Stomach (tissue), 9 donors: ENCODE results near the gene TANC1. TPM values are rescaled to one million over a fixed set of nuclear protein-coding genes. Genes with fewer than 3 reads are reported as not detected.
A peak's percentile ranks its signal among the peaks of the same experiment; 100 is the strongest.
"Not testable (repeated sequence)": the region's sequence is repeated elsewhere in the genome, so short reads cannot be mapped to it uniquely, and the experiment has no call there.

Experiments used
- DNase-seq, 2 donors: peaks; one replicate each; pipeline versions ENCODE4 v3.0.0 to v3.0.0-alpha.2; 2013 to 2019
- H3K27ac ChIP-seq, 5 donors: fragments of 200-600 bp in 4 of 5; sonication (generic) in 4 of 5; one replicate each; pipeline ENCODE4 v1.5.1; 2013 to 2019; ENCODE audit warnings: mild to moderate bottlenecking in 1 of 5, moderate library complexity in 1 of 5
- H3K27me3 ChIP-seq, 3 donors: fragments of 200-600 bp; sonication (generic); one replicate each; pipeline ENCODE4 v1.5.1; 2017 to 2019; ENCODE audit warnings: mixed run types in 1 of 3
- H3K36me3 ChIP-seq, 4 donors: fragments of 200-600 bp; sonication (generic); 1 replicate in 3 of 4; 2 replicates in 1 of 4; pipeline ENCODE4 v1.5.1; 2016 to 2019
- H3K4me1 ChIP-seq, 4 donors: fragments of 200-600 bp; sonication (generic); one replicate each; pipeline ENCODE4 v1.5.1; 2016 to 2019
- H3K4me3 ChIP-seq, 4 donors: fragments of 200-600 bp; sonication (generic) in 3 of 4; one replicate each; pipeline ENCODE4 v1.5.1; 2016 to 2019; ENCODE audit warnings: mild to moderate bottlenecking in 1 of 4
- H3K9me3 ChIP-seq, 4 donors: fragments of 200-600 bp; sonication (generic); one replicate each; pipeline ENCODE4 v1.5.1; 2016 to 2019
- CTCF ChIP-seq, 7 experiments: fragments of 450-650 bp in 4 of 7; fragments of 200-600 bp in 3 of 7; sonication (generic) in 3 of 7; IDR thresholded peaks; one replicate each; pipeline ENCODE4 v1.5.1; 2016 to 2019; ENCODE audit warnings: antibody characterized with exemption in 7 of 7, control low read depth in 2 of 7, mild to moderate bottlenecking in 1 of 7
- EP300 ChIP-seq: sonication (generic); formaldehyde crosslinking; IDR thresholded peaks from one replicate; pipeline ENCODE4 v1.6.1; 2017; ENCODE audit warnings: antibody characterized with exemption
- POLR2A ChIP-seq, 4 donors: fragments of 450-650 bp; IDR thresholded peaks; one replicate each; pipeline ENCODE4 v1.6.1; 2016; ENCODE audit warnings: antibody characterized with exemption in 4 of 4, control low read depth in 2 of 4, mild to moderate bottlenecking in 1 of 4, moderate library complexity in 1 of 4
- POLR2AphosphoS5 ChIP-seq, 3 donors: sonication (generic); formaldehyde crosslinking; IDR thresholded peaks; one replicate each; pipeline ENCODE4 v1.6.1; 2016; ENCODE audit warnings: antibody characterized with exemption in 3 of 3
- WGBS, 5 donors: extraction: QIAGEN DNeasy Blood & Tissue Kit in 3 of 5; methylation state at CpG; one replicate each; pipeline versions ENCODE4 v1.1.5 to v1.1.7; 2013 to 2018; 5-methylcytosine and 5-hydroxymethylcytosine counted together
- intact Hi-C: fragments of 100-400 bp; cut with DNase I; formaldehyde crosslinking; loops from one replicate; pipeline ENCODE4 v1.15.1; 2023; ENCODE audit warnings: low total_unique reads
- polyA plus RNA-seq, 3 donors: library from polyadenylated mRNA; stranded (reverse); fragments of 200-250 nt; gene quantifications; one replicate each; pipeline ENCODE4 v1.2.3, GENCODE V29; 2013
- total RNA-seq, 5 donors: library from RNA; depleted of rRNA; stranded (reverse); fragments of >200 nt; gene quantifications; one replicate each; pipeline versions ENCODE4 v1.1.0 to v1.2.3, GENCODE V29; 2014 to 2016
- donor health status: healthy with polysubstance abuse.
- donor health status: Bipolar disorder and iron deficiency.
- donor health status: healthy.

The TANC1 gene
- total and polyA plus RNA-seq, 8 donors: 4.9 to 59.7 (median 37.7) TPM

- no peak for DNase-seq
- no peak overlapping the region for H3K4me3 ChIP-seq
These were observed 127.4 kb downstream of the TANC1 start for GRCh38 chr2:159095813-159096212.

DNA sequence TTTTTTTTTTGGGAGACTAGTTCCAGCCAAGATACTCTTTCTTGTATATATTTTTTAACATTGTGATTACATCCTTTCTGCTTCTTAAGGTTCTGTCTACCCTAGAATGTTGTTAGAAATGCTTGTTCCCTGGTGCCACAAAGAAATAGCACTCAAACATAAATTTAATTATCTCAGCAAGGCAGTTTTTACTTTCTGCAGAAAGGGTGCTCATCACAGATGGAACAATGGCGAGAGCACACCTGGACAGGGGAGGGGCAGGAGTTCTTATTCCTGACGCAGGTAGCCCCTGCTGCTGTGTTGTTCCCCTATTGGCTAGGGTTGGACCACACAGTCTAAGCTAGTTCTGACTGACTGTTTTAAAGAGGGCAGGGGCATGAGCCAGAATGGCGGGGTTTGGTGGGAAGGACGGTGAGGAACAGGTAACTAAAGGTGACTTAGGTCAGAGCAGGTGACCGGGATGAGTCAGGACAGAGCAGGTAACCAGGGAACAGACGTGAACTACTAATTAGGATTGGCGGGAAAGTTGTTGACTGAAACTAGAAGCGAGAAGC, 127.9 kb downstream of the TANC1 start:
- H3K27ac ChIP-seq, H3K36me3 ChIP-seq, intact Hi-C loops, H3K27me3 ChIP-seq, H3K4me3 ChIP-seq, DNase-seq: not testable (repeated sequence)
- peaks cover 13 to 58% (median 37%) of the 10 kb centered on the region in 4 donors for H3K4me1 ChIP-seq
- peaks cover 0 to 13% (median 5%) of the 10 kb centered on the region in 4 donors for H3K9me3 ChIP-seq
- WGBS, 5 donors: 92 to 98% (median 97%) methylated on average over 8 of the region's 8 CpGs

More at GRCh38 chr2:159095813-159096212, 127.4 kb downstream of the TANC1 start:
- WGBS, 5 donors: 69 to 89% (median 79%) methylated on average over 1 of the region's 1 CpG
- TF ChIP-seq POLR2A (IDR thresholded peaks at IDR 0.05) (no peak), EP300 (no peak), CTCF (IDR thresholded peaks at IDR 0.05) (no peak), POLR2AphosphoS5 (IDR thresholded peaks at IDR 0.05) (no peak)
- H3K27me3 ChIP-seq: no peaks in the 10 kb centered on the region
- H3K36me3 ChIP-seq: peaks cover 0 to 4% (median 0%) of the 10 kb centered on the region in 4 donors
- peaks cover 0 to 13% (median 5%) of the 10 kb centered on the region in 4 donors for H3K9me3 ChIP-seq
- intact Hi-C loops: no loop called here
- H3K27ac ChIP-seq: no peak overlapping the region
- H3K4me1 ChIP-seq: peaks cover 18 to 64% (median 42%) of the 10 kb centered on the region in 4 donors

- Histone ChIP-seq H3K27ac (no peak overlapping the region), H3K4me1 (peaks cover 7 to 53% (median 31%) of the 10 kb centered on the region in 4 donors), H3K27me3 (no peaks in the 10 kb centered on the region), H3K36me3 (peaks cover 0 to 4% (median 0%) of the 10 kb centered on the region in 4 donors), H3K9me3 (peaks cover 0 to 13% (median 5%) of the 10 kb centered on the region in 4 donors), H3K4me3 (no peak overlapping the region)
- WGBS, 5 donors: 88 to 100% (median 97%) methylated on average over 1 of the region's 1 CpG
- DNase-seq: no peak
- TF ChIP-seq POLR2AphosphoS5 (IDR thresholded peaks at IDR 0.05): no peak
- no peak for TF ChIP-seq CTCF (IDR thresholded peaks at IDR 0.05)
- no peak for TF ChIP-seq POLR2A (IDR thresholded peaks at IDR 0.05)
- TF ChIP-seq EP300: no peak
- intact Hi-C loops: no loop called here
These were observed 128.5 kb downstream of the TANC1 start for GRCh38 chr2:159096901-159097300.

- TF ChIP-seq EP300: no peak
- TF ChIP-seq POLR2AphosphoS5 (IDR thresholded peaks at IDR 0.05): no peak
- no peak for TF ChIP-seq POLR2A (IDR thresholded peaks at IDR 0.05)
- TF ChIP-seq CTCF (IDR thresholded peaks at IDR 0.05): no peak
- intact Hi-C loops: no loop called here
- 83 to 88% (median 86%) methylated on average over 3 of the region's 3 CpGs for WGBS, 5 donors
- Histone ChIP-seq H3K27me3 (no peaks in the 10 kb centered on the region), H3K27ac (peak overlapping the region in 2 of 5 donors; percentile 39 to 44), H3K4me1 (peaks cover 4 to 39% (median 23%) of the 10 kb centered on the region in 4 donors), H3K36me3 (peaks cover 0 to 4% (median 0%) of the 10 kb centered on the region in 4 donors), H3K4me3 (no peak overlapping the region), H3K9me3 (peaks cover 0 to 13% (median 5%) of the 10 kb centered on the region in 4 donors)
- no peak for DNase-seq
These were observed 129.9 kb downstream of the TANC1 start for GRCh38 chr2:159098361-159098760.

- peaks cover 0 to 13% (median 5%) of the 10 kb centered on the region in 4 donors for H3K9me3 ChIP-seq
- no peak overlapping the region for H3K4me3 ChIP-seq
- no peaks in the 10 kb centered on the region for H3K27me3 ChIP-seq
- TF ChIP-seq POLR2AphosphoS5 (IDR thresholded peaks at IDR 0.05): peak in 1 of 3 donors; percentile 4
- no peak for TF ChIP-seq EP300
- intact Hi-C loops: no loop called here
- DNase-seq: no peak
- H3K36me3 ChIP-seq: peaks cover 0 to 4% (median 0%) of the 10 kb centered on the region in 4 donors
- H3K27ac ChIP-seq: peak overlapping the region in 2 of 5 donors; percentile 39 to 44
- 24 to 45% (median 35%) methylated on average over 3 of the region's 3 CpGs for WGBS, 5 donors
- H3K4me1 ChIP-seq: peaks cover 4 to 33% (median 20%) of the 10 kb centered on the region in 4 donors
These were observed 130.5 kb downstream of the TANC1 start for GRCh38 chr2:159098921-159099411.
